ENCODE data around the gene RPL3.

Gene RPL3

DNA sequence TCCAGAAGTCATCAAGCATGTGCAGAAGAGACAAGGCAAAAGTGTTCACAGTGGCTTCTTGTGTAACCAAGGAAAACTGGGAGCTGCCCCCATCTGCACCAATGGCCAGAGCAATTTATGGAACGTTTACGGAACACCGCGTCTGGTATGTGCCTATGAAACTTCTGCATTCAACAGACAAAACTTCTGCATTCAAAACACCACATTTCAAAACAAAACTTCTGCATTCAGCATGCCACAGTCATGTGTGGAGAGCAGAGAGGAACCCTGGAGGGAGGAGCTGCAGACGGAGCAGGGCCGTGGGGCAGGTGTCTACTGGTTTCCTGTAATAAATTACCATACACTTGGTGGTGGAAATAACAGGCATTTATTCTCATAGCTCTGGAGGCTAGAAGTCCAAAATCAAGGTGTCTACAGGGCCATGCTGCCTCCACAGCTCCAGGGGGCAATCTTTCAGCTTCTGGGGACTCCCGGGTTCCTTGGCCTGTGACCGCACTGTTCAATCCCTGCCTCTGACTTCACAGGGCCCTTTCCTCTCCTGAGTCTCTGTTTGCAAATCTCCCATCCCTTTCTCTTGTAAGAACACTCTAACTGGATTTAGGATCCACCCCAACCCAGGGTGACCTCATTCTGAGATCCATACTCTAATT is 32.2 kb downstream of the RPL3 start:
- no peak overlapping the region for H3K27ac ChIP-seq
- TF ChIP-seq CTCF (conservative IDR thresholded peaks at IDR 0.05) = no peak

DNA sequence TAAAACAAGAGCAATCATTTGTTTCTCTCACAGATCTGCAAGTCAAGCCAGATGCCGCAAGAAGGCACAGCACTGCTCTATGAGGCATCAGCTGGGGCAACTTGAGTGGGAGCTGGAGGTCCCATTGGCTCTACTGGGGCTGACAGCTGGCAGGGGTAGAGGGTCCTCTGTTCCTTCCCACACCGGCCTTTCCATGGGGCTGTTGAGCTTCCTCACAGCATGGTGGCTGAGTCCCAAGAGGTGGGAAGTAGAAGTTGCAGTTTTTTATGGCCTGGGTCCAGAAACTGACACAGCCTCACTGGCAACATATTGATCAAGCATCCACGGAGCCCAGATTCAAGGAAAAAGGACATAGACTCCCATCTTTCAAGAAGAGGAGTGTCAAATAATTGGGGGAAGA is 34.4 kb downstream of the RPL3 start:
- TF ChIP-seq ZFX (IDR thresholded peaks at IDR 0.05) (no peak), CTCF (conservative IDR thresholded peaks at IDR 0.05) (no peak)
- H3K27ac ChIP-seq = no peak overlapping the region

- TF ChIP-seq ZFX (IDR thresholded peaks at IDR 0.05) (no peak), CTCF (conservative IDR thresholded peaks at IDR 0.05) (no peak)
- no peak overlapping the region for H3K27ac ChIP-seq
These were observed 35.1 kb downstream of the RPL3 start for GRCh38 chr22:39284142-39284980.

- no peak overlapping the region for H3K27ac ChIP-seq
- TF ChIP-seq ZFX (IDR thresholded peaks at IDR 0.05) (no peak), CTCF (conservative IDR thresholded peaks at IDR 0.05) (no peak)
These were observed 35.9 kb downstream of the RPL3 start for GRCh38 chr22:39283322-39284141.

DNA sequence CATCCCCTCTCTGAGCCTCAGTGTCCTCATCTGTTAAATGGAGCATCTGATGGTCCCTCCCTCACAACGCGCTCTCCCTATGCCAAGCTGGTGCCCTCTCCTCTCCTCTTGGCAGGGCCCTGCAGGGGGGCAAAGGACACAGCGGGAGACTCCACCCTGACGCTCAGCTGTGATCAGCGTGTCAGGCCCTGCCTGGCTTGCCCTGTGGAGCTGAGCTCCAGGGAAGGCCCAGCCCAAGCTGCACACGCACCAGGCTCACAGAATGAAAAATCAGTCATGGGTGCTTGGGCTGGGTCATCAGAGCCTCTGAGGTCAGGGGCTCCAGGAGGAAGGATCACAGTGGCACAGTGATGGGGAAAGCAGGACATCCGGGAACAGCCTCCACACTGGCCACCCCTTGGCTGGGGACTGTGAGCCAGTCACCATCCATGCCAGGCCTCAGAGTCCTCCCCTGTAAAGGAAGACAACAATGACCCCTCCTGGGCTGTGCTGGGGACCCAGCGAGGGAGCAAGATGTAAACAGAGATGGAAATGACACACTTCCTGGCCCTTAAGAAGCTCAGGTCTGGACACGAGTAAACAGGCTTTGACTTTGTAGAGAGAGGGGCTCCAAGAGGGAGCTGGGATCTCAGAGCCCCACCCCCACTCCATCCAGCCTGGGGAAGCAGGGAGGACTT is 36.6 kb downstream of the RPL3 start:
- TF ChIP-seq ZFX (IDR thresholded peaks at IDR 0.05) (no peak), CTCF (conservative IDR thresholded peaks at IDR 0.05) (no peak)
- H3K27ac ChIP-seq = no peak overlapping the region

DNA sequence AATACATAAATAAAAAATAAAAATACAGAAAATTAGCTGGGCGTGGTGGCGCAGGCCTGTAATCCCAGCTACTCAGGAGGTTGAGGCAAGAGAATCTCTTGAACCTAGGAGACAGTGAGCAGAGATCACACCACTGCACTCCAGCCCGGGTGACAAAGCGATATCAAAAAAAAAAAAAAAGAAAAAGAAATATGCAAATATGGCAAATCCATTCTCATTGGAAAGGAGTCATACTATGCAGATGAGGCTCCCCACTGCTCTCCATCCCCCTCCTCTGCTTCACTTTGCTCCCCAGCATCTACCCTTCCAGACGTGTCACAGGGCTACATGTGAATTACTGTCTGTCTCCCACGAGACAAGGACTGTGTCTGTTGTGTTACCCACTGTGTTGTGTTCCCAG is 38.3 kb downstream of the RPL3 start:
- no peak overlapping the region for H3K27ac ChIP-seq
- TF ChIP-seq CTCF (conservative IDR thresholded peaks at IDR 0.05) = no peak
- TF ChIP-seq ZFX (IDR thresholded peaks at IDR 0.05) = no peak
